ENCODE data around the gene TDRD10. TPM values are rescaled to one million over a fixed set of nuclear protein-coding genes. Genes with fewer than 3 reads are reported as not detected.

The TDRD10 gene
- total and polyA plus RNA-seq, 2 donors (not counting 1 experiment from before 2014, with no cell fraction given) = 0.06 TPM; not detected in 1

DNA sequence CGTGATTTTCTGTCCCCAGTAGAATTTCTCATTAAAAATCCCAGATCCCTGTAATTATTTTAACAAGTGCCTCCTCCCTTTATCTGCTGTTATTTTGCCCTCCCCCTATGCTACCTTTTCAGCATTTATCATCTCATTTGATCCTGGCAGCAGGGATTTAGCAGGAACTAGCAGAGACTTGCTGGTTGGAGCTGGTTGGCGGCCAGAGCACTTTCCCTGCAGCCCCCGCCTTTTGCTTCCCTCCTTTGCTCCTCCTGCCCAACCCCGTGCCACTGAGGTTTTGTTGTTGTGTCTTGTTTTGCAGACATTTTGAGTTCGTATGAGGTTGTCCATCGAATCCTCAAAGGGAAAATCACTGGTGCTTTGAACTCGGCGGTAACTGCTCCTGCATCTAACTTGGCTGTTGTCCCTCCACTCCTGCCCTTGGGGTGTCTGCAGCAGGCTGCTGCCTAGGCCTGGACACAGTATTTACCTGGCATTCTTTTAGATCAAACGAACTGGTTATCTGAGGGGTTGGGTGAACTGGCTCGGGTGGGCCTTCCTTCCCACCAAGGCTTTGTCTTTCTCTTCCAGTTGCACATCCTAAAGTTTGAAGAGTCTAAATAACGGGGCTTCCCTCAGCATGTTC is 45.2 kb downstream of the TDRD10 start:
- ChIA-PET POLR2A (no interaction called here), CTCF (interaction anchor here (0.6 to 6.6 kb wide), 22 partner anchors 8 to 538 kb away, joined by 3 to 188 read pairs (median 4); no protein-coding TSS in a partner anchor)
- no peak overlapping the region for H3K9ac ChIP-seq (ENCODE audit: low read length)
- H3K4me3 Mint-ChIP-seq = no peak overlapping the region
- peaks cover 14% of the 10 kb centered on the region for H4K20me1 ChIP-seq (ENCODE audit: control insufficient read depth, insufficient read depth, low read length, poor library complexity, severe bottlenecking)
- H3K4me3 ChIP-seq (ENCODE audit: control extremely low read depth in 1 of 5, extremely low read depth in 1 of 5, insufficient read depth in 1 of 5, low read depth in 2 of 5, low read length in 4 of 5) = no peak overlapping the region
- H3K4me1 Mint-ChIP-seq = peaks cover 5% of the 10 kb centered on the region
- peaks cover 9% of the 10 kb centered on the region for H3K27me3 Mint-ChIP-seq
- no peak overlapping the region for H3K27ac Mint-ChIP-seq
- H3K79me2 ChIP-seq (ENCODE audit: control insufficient read depth, insufficient read depth, low read length) = no peaks in the 10 kb centered on the region
- peaks cover 18 to 36% of the 10 kb centered on the region in 2 experiments for H3K36me3 ChIP-seq (replicated peaks in 1 of 2; ENCODE audit: control extremely low read depth in 1 of 2, control insufficient read depth in 1 of 2, extremely low read depth in 1 of 2, insufficient read depth in 2 of 2, low read length in 1 of 2)
- H2AFZ ChIP-seq (ENCODE audit: insufficient read depth, low read depth, low read length, poor library complexity, severe bottlenecking) = no peak overlapping the region
- no peak for TF ChIP-seq EZH2 (IDR thresholded peaks at IDR 0.05; ENCODE audit: borderline replicate concordance, insufficient read depth, low read depth, low read length, poor library complexity, severe bottlenecking)
- no peak for TF ChIP-seq CTCF (IDR thresholded peaks at IDR 0.05)
- DNase-seq (no peak), ATAC-seq (ENCODE audit: low read depth) (no peak)
- WGBS (ENCODE audit: insufficient coverage) = 97% methylated on average over 6 of the region's 11 CpGs
- no peak overlapping the region for H3K4me2 ChIP-seq (replicated peaks; ENCODE audit: low read depth, low read length, poor library complexity, severe bottlenecking)
- intact Hi-C loops (cut with micrococcal nuclease) = loop anchor here (5.0 kb wide), 1 partner anchor 225 kb away; the partner anchor contains the start of gene AQP10
- H3K9me3 ChIP-seq (ENCODE audit: control extremely low read depth in 1 of 3, control insufficient read depth in 2 of 3, insufficient read depth in 1 of 3, low read length in 2 of 3) = peaks cover 0 to 2% (median 0%) of the 10 kb centered on the region in 3 donors
- H3K27ac ChIP-seq (ENCODE audit: low read length in 2 of 2) = no peak overlapping the region
- H3K27me3 ChIP-seq (replicated peaks in 1 of 4; ENCODE audit: control extremely low read depth in 1 of 4, control insufficient read depth in 3 of 4, insufficient read depth in 4 of 4, low read length in 3 of 4) = no peaks in the 10 kb centered on the region
- H3K9me3 Mint-ChIP-seq (ENCODE audit: insufficient read depth) = no peaks in the 10 kb centered on the region
- no peaks in the 10 kb centered on the region for H3K4me1 ChIP-seq (ENCODE audit: control insufficient read depth in 2 of 2, insufficient read depth in 2 of 2, low read length in 2 of 2)

DNA sequence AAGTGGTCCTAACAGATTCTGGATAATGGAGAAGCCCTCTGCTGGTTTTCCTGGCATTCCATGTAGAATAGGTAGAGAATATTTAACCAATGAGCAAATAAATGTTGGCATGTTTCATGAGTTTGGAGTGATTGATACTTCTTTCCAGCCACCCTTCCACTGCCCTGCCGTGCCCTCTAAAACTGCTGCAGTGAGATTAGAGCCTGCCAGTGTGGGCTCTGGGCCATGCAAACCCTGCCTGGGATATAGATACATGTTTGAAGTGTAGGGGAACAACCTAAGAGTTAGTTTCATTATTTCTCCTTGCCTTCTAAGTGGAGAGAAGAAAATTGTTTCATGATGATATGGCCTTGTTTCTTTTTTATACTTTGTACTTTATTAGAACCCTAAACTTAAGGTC is 46.0 kb downstream of the TDRD10 start:
- H4K20me1 ChIP-seq (ENCODE audit: control insufficient read depth, insufficient read depth, low read length, poor library complexity, severe bottlenecking) = peaks cover 22% of the 10 kb centered on the region
- H3K27ac Mint-ChIP-seq = peak overlapping the region; percentile 41
- H3K4me3 Mint-ChIP-seq = no peak overlapping the region
- peaks cover 0 to 3% (median 0%) of the 10 kb centered on the region in 3 donors for H3K9me3 ChIP-seq (ENCODE audit: control extremely low read depth in 1 of 3, control insufficient read depth in 2 of 3, insufficient read depth in 1 of 3, low read length in 2 of 3)
- no peak for TF ChIP-seq EZH2 (IDR thresholded peaks at IDR 0.05; ENCODE audit: borderline replicate concordance, insufficient read depth, low read depth, low read length, poor library complexity, severe bottlenecking)
- no peak for TF ChIP-seq CTCF (IDR thresholded peaks at IDR 0.05)
- POLR2A ChIA-PET = no interaction called here
- CTCF ChIA-PET = interaction anchor here (1.2 to 6.6 kb wide), 2 partner anchors 60 to 66 kb away, joined by 3 to 188 read pairs; no protein-coding TSS in a partner anchor
- peaks cover 8% of the 10 kb centered on the region for H3K27me3 Mint-ChIP-seq
- DNase-seq (no peak), ATAC-seq (ENCODE audit: low read depth) (no peak)
- intact Hi-C loops (cut with micrococcal nuclease) = loop anchor here (5.0 kb wide), 1 partner anchor 226 kb away; the partner anchor contains the start of gene AQP10
- H3K9me3 Mint-ChIP-seq (ENCODE audit: insufficient read depth) = no peaks in the 10 kb centered on the region
- WGBS (ENCODE audit: insufficient coverage) = 40% methylated on average over 1 of the region's 1 CpG
- peaks cover 5% of the 10 kb centered on the region for H3K4me1 Mint-ChIP-seq
- H3K27ac ChIP-seq (ENCODE audit: low read length in 2 of 2) = no peak overlapping the region
- no peak overlapping the region for H3K9ac ChIP-seq (ENCODE audit: low read length)
- peaks cover 18 to 44% of the 10 kb centered on the region in 2 experiments for H3K36me3 ChIP-seq (replicated peaks in 1 of 2; ENCODE audit: control extremely low read depth in 1 of 2, control insufficient read depth in 1 of 2, extremely low read depth in 1 of 2, insufficient read depth in 2 of 2, low read length in 1 of 2)
- H3K4me3 ChIP-seq (ENCODE audit: control extremely low read depth in 1 of 5, extremely low read depth in 1 of 5, insufficient read depth in 1 of 5, low read depth in 2 of 5, low read length in 4 of 5) = no peak overlapping the region
- no peaks in the 10 kb centered on the region for H3K27me3 ChIP-seq (replicated peaks in 1 of 4; ENCODE audit: control extremely low read depth in 1 of 4, control insufficient read depth in 3 of 4, insufficient read depth in 4 of 4, low read length in 3 of 4)
- H3K4me1 ChIP-seq (ENCODE audit: control insufficient read depth in 2 of 2, insufficient read depth in 2 of 2, low read length in 2 of 2) = no peaks in the 10 kb centered on the region
- H2AFZ ChIP-seq (ENCODE audit: insufficient read depth, low read depth, low read length, poor library complexity, severe bottlenecking) = no peak overlapping the region
- H3K79me2 ChIP-seq (ENCODE audit: control insufficient read depth, insufficient read depth, low read length) = no peaks in the 10 kb centered on the region
- H3K4me2 ChIP-seq (replicated peaks; ENCODE audit: low read depth, low read length, poor library complexity, severe bottlenecking) = no peak overlapping the region

All from B cell (primary cell).